Retinal pigment epithelial cell (primary cell): ENCODE measurements around the gene HRH4.

Experiments used
- DNase-seq: peaks from one replicate; pipeline ENCODE4 v3.0.0-alpha.2; 2010; ENCODE audit warnings: low read depth
- H3K4me3 ChIP-seq: 2 replicates; pipeline ENCODE4 v1.5.1; 2011; ENCODE audit warnings: mild to moderate bottlenecking, low read length, control low read depth, moderate library complexity
- TF ChIP-seq, protein P1 (sequence below): conservative IDR thresholded peaks from 2 replicates; pipeline ENCODE4 v1.5.1; 2011; ENCODE audit warnings: low read depth, low read length, control low read depth, inconsistent platforms

The HRH4 gene, protein sequence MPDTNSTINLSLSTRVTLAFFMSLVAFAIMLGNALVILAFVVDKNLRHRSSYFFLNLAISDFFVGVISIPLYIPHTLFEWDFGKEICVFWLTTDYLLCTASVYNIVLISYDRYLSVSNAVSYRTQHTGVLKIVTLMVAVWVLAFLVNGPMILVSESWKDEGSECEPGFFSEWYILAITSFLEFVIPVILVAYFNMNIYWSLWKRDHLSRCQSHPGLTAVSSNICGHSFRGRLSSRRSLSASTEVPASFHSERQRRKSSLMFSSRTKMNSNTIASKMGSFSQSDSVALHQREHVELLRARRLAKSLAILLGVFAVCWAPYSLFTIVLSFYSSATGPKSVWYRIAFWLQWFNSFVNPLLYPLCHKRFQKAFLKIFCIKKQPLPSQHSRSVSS

DNA sequence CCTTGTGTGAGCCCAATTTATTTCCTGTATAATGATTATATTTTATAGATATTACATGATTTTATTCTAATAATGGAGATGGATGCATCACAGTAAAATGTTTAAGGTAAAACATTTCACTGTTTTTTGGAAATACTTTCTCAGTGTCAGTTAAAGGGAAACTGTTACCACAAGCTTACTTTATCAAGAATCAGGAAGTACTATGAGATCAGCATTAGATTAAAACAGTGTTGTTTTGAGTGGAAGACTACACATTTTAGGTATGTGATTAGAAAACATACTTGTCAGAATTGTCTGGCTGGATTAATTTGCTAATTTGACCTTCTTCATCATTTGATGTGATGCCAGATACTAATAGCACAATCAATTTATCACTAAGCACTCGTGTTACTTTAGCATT is at the start of gene HRH4:
Gene HRH4 (plus strand): TSS at position 250 of the 400 bp plus-strand sequence. CDS start 92 bp downstream, at position 342.
- TF ChIP-seq, protein P1, sequence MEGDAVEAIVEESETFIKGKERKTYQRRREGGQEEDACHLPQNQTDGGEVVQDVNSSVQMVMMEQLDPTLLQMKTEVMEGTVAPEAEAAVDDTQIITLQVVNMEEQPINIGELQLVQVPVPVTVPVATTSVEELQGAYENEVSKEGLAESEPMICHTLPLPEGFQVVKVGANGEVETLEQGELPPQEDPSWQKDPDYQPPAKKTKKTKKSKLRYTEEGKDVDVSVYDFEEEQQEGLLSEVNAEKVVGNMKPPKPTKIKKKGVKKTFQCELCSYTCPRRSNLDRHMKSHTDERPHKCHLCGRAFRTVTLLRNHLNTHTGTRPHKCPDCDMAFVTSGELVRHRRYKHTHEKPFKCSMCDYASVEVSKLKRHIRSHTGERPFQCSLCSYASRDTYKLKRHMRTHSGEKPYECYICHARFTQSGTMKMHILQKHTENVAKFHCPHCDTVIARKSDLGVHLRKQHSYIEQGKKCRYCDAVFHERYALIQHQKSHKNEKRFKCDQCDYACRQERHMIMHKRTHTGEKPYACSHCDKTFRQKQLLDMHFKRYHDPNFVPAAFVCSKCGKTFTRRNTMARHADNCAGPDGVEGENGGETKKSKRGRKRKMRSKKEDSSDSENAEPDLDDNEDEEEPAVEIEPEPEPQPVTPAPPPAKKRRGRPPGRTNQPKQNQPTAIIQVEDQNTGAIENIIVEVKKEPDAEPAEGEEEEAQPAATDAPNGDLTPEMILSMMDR, result no peak
- no peak for DNase-seq
- H3K4me3 ChIP-seq, result no peak within 1 kb of the TSS

DNA sequence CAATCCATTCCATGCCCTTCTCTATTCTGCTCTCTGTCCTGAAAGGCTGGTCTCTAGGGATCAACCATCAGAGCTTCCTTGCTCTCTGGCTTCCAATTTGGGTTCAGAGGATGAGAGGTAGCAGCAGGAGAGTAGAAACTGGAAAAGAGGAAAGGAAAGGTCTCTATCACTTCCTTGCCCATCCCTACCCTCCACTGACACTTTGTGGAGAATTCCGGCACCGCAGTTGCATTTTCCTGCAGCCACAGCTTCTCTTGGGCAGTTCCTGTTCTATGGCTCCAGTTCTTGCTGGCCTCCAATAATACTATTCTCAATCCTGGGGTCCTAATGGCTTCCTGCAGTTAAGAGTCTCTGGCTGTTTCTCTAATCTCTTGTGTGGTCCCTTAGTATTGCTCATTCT is 47.3 kb upstream of the HRH4 start:
- no peak overlapping the region for H3K4me3 ChIP-seq
- TF ChIP-seq, protein P1, result peak; percentile 34
- no peak for DNase-seq

DNA sequence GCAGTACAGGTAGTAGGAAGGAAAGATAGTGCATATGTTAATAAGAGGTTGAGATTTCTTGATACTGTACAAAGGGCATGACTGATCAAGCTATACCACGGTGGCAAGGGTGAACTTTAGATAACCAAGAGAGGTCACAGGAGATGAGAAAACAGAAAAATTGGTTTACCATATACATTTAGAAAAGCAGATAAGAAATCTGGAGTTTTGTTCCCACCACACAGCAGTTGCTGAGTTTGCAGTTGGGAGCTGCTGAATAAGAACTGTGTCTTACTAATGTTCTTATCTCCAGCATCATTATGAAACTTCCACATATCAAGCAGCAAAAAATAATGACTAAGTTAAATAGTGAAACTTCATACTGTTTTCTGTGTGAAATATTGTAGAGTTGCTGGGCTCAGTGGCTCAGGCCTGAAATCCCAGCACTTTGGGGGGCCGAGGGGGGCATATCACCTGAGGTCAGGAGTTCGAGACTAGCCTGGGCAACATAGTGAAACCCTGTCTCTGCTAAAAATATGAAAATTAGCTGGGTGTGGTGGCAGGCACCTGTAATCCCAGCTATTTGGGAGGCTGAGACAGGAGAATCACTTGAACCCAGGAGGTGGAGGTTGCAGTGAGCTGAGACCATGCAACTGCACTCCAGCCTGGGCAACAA is 46.0 kb upstream of the HRH4 start:
- no peak overlapping the region for H3K4me3 ChIP-seq
- DNase-seq, result no peak
- TF ChIP-seq, protein P1, result no peak

DNA sequence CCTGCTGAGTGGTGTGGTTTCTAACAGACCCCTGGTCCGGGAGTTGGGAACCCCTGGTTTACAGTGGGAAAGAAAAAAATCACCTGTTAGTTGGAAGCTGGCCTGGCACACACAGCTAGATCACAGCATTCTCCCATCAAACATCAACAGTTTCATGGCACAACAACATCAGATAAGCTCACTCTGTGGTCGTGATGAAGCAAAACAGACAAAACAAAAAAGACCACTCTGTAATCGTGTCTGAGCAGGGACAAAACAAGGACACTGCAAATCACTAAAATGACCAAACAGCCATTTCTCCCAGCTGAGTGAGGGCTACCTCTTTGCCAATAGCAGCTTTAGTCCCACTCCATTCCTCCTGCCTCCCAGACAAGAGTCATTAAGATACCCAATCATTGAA is 43.0 kb upstream of the HRH4 start:
- DNase-seq, result no peak
- no peak overlapping the region for H3K4me3 ChIP-seq

DNA sequence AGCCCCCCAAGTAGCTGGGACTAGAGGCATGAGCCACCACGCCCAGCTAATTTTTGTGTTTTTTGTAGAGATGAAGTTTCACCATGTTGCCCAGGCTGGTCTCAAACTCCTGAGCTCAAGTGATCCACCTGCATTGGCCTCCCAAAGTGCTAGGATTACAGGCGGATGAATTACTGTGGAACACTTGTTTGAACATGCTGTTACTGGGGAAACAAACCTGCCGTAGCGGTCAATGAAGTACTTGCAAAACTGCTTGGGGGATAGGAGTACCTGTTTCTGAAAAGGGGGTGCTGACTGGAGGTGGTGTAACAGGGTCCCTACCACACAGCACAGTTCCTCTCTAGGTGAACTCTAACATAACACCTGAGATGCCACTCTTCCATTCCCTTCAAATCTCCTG is 39.9 kb upstream of the HRH4 start:
- TF ChIP-seq, protein P1, result no peak
- H3K4me3 ChIP-seq, result no peak overlapping the region
- DNase-seq, result no peak

More for the DNA sequence above, 43.0 kb upstream of the HRH4 start:
- TF ChIP-seq, protein P1, result no peak

DNA sequence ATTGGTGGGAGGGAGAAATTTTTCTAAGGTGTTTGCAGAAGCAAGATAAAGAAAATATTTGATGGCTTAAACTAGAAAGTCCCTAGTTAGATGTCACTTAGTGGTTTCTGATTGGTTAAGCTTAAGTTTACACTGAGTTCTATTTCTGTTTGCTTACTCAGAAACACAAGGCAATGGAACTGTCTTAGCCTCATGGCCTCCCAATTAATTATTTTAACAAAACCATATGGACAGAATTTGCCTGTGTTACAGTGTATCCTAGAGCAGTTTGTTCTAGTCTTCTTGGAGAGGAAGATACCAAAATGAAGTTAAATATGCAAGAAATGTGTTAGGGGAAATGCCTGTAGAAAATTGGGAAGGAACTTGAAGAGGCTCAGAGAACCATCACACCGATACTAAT is 38.6 kb upstream of the HRH4 start:
- H3K4me3 ChIP-seq, result no peak overlapping the region
- DNase-seq, result no peak
- TF ChIP-seq, protein P1, result no peak

DNA sequence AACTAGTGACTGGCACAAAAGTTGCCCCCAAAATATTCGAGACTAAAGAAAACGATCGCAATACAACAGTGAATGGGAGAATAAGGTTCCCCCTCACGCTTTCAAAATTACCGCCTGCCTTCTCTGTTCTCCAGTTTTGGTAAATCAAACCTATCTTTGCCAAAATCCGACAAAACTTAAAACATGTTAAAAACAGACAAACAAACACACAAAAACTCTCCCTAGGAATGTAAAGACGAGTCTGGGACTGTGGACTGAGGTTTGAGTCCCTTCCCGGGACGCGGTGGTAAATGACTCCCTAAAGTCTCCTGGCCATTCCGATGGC is 34.4 kb upstream of the HRH4 start:
- H3K4me3 ChIP-seq, result peak overlapping the region; percentile 69
- no peak for DNase-seq
- TF ChIP-seq, protein P1, result no peak
